ENCODE data around the gene RFC5.

The RFC5 gene

DNA sequence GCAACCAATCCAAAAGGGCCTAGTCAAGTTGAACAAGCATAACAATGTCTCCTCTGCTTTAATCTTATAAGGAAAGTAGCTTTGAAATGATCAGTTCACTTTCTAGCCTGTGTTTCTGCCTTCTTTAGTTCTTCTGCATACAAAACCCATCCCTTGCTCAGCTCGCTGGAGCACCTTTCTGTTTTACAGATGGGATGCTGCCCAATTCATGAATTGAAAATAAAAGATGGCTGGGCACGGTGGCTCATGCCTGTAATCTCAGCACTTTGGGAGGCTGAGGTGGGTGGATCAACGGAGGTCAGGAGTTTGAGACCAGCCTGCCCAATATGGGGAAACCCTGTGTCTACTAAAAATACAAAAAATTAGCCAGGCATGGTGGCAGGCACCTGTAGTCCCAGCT is 4.5 kb upstream of the RFC5 start:
- ChIA-PET CTCF (no interaction called here), POLR2A (no interaction called here)
- H3K9me3 ChIP-seq (ENCODE audit: control insufficient read depth, insufficient read depth, low read depth, low read length) = no peaks in the 10 kb centered on the region
- H3K27ac ChIP-seq (ENCODE audit: extremely low read depth, low read depth, low read length) = no peak overlapping the region
- no peak overlapping the region for H3K4me3 ChIP-seq (ENCODE audit: low read depth, low read length)
- TF ChIP-seq ZNF266 (tag by site-specific recombination; IDR thresholded peaks at IDR 0.05; ENCODE audit: low read depth) (no peak), ZBTB1 (tag by site-specific recombination; IDR thresholded peaks at IDR 0.05) (no peak), ZNF549 (tag by site-specific recombination; IDR thresholded peaks at IDR 0.05) (peak; percentile 98), ZNF132 (tag by site-specific recombination; IDR thresholded peaks at IDR 0.05; ENCODE audit: borderline replicate concordance) (no peak), ZFP3 (tag by site-specific recombination; IDR thresholded peaks at IDR 0.05; ENCODE audit: low read depth) (no peak)
- no peaks in the 10 kb centered on the region for H3K36me3 ChIP-seq (ENCODE audit: control insufficient read depth in 2 of 2, insufficient read depth in 1 of 2, low read length in 2 of 2)
- peaks cover 4% of the 10 kb centered on the region; the same call in 1 of the 2 replicates for H3K4me1 ChIP-seq (ENCODE audit: control insufficient read depth, insufficient read depth, low read length)

DNA sequence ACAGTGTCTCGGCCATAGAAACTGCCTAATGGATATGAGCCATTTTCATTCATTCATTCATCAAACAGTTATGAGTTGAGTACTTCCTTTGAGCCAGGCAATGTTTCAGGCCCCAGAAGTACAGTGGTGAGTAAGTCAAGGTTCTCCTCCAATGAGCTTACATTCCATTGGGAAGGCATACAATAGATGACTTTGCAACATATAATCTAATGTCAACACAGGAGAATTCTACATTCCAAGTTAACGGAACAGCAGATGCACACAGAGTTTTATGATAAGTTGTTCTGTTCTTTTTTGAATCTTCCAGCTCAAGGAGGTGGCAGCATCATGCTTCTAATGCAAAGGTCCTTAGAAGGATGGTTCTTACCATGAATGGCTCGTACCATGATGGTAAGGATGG is 3.2 kb upstream of the RFC5 start:
- POLR2A ChIA-PET = no interaction called here
- CTCF ChIA-PET = no interaction called here
- no peak overlapping the region for H3K27ac ChIP-seq (ENCODE audit: extremely low read depth, low read depth, low read length)
- H3K36me3 ChIP-seq (ENCODE audit: control insufficient read depth in 2 of 2, insufficient read depth in 1 of 2, low read length in 2 of 2) = peaks cover 0 to 7% of the 10 kb centered on the region in 2 experiments; a peak in 2 of 3 replicates
- TF ChIP-seq ZBTB1 (tag by site-specific recombination; IDR thresholded peaks at IDR 0.05) (no peak), MEIS1 (CRISPR knock-in tag; IDR thresholded peaks at IDR 0.05; ENCODE audit: borderline replicate concordance) (no peak), KLF10 (tag by site-specific recombination; IDR thresholded peaks at IDR 0.05) (no peak)
- H3K4me1 ChIP-seq (ENCODE audit: control insufficient read depth, insufficient read depth, low read length) = peaks cover 4% of the 10 kb centered on the region; the same call in 1 of the 2 replicates
- no peaks in the 10 kb centered on the region for H3K9me3 ChIP-seq (ENCODE audit: control insufficient read depth, insufficient read depth, low read depth, low read length)
- no peak overlapping the region for H3K4me3 ChIP-seq (ENCODE audit: low read depth, low read length)

DNA sequence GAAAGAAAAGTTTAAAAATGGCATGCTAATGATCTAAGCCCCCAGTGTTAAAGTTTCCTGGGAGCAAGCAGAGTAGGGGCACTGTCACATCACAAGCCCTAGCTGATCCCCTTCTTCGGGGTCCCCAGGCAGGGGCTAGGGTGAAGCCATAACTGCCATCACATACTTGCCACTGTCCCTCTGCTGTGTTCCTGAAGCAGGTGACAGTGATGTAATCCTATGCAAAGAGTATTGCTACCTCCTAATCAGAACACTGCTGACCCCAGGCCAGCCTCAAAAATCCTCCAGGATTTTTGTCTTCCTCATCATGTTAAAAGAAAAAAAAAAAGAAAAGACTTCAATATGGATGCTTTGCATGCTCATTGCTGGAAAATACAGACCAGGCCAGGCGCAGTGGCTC is 1.2 kb upstream of the RFC5 start:
- ChIA-PET CTCF (interaction anchor here (1.3 kb wide), 1 partner anchor 140 kb away, joined by 3 read pairs; no protein-coding TSS in a partner anchor), POLR2A (interaction anchor here (1.6 kb wide), 1 partner anchor 125 kb away, joined by 3 read pairs; no protein-coding TSS in a partner anchor)
- Histone ChIP-seq H3K9me3 (ENCODE audit: control insufficient read depth, insufficient read depth, low read depth, low read length) (no peaks in the 10 kb centered on the region), H3K36me3 (ENCODE audit: control insufficient read depth in 2 of 2, insufficient read depth in 1 of 2, low read length in 2 of 2) (peaks cover 20 to 27% of the 10 kb centered on the region in 2 experiments), H3K4me1 (ENCODE audit: control insufficient read depth, insufficient read depth, low read length) (peaks cover 4% of the 10 kb centered on the region; the same call in 1 of the 2 replicates), H3K4me3 (ENCODE audit: low read depth, low read length) (no peak overlapping the region), H3K27ac (ENCODE audit: extremely low read depth, low read depth, low read length) (no peak overlapping the region)
- TF ChIP-seq, protein P1, sequence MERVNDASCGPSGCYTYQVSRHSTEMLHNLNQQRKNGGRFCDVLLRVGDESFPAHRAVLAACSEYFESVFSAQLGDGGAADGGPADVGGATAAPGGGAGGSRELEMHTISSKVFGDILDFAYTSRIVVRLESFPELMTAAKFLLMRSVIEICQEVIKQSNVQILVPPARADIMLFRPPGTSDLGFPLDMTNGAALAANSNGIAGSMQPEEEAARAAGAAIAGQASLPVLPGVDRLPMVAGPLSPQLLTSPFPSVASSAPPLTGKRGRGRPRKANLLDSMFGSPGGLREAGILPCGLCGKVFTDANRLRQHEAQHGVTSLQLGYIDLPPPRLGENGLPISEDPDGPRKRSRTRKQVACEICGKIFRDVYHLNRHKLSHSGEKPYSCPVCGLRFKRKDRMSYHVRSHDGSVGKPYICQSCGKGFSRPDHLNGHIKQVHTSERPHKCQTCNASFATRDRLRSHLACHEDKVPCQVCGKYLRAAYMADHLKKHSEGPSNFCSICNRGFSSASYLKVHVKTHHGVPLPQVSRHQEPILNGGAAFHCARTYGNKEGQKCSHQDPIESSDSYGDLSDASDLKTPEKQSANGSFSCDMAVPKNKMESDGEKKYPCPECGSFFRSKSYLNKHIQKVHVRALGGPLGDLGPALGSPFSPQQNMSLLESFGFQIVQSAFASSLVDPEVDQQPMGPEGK (tag by site-specific recombination; IDR thresholded peaks at IDR 0.05) = no peak
- TF ChIP-seq ZXDB (tag by site-specific recombination; IDR thresholded peaks at IDR 0.05) = no peak
- no peak for TF ChIP-seq ZNF169 (tag by site-specific recombination; IDR thresholded peaks at IDR 0.05)
- TF ChIP-seq, protein P2, sequence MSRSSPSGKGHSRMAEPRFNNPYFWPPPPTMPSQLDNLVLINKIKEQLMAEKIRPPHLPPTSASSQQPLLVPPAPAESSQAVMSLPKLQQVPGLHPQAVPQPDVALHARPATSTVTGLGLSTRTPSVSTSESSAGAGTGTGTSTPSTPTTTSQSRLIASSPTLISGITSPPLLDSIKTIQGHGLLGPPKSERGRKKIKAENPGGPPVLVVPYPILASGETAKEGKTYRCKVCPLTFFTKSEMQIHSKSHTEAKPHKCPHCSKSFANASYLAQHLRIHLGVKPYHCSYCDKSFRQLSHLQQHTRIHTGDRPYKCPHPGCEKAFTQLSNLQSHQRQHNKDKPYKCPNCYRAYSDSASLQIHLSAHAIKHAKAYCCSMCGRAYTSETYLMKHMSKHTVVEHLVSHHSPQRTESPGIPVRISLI (tag by site-specific recombination; IDR thresholded peaks at IDR 0.05) = no peak
- TF ChIP-seq ZNF596 (tag by site-specific recombination; IDR thresholded peaks at IDR 0.05) = no peak
- no peak for TF ChIP-seq ZNF184 (tag by site-specific recombination; IDR thresholded peaks at IDR 0.05)
- TF ChIP-seq, protein P3, sequence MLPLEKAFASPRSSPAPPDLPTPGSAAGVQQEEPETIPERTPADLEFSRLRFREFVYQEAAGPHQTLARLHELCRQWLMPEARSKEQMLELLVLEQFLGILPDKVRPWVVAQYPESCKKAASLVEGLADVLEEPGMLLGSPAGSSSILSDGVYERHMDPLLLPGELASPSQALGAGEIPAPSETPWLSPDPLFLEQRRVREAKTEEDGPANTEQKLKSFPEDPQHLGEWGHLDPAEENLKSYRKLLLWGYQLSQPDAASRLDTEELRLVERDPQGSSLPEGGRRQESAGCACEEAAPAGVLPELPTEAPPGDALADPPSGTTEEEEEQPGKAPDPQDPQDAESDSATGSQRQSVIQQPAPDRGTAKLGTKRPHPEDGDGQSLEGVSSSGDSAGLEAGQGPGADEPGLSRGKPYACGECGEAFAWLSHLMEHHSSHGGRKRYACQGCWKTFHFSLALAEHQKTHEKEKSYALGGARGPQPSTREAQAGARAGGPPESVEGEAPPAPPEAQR (tag by site-specific recombination; IDR thresholded peaks at IDR 0.05) = no peak
- no peak for TF ChIP-seq ZNF202 (tag by site-specific recombination; IDR thresholded peaks at IDR 0.05; ENCODE audit: borderline replicate concordance)
- TF ChIP-seq, protein P4, sequence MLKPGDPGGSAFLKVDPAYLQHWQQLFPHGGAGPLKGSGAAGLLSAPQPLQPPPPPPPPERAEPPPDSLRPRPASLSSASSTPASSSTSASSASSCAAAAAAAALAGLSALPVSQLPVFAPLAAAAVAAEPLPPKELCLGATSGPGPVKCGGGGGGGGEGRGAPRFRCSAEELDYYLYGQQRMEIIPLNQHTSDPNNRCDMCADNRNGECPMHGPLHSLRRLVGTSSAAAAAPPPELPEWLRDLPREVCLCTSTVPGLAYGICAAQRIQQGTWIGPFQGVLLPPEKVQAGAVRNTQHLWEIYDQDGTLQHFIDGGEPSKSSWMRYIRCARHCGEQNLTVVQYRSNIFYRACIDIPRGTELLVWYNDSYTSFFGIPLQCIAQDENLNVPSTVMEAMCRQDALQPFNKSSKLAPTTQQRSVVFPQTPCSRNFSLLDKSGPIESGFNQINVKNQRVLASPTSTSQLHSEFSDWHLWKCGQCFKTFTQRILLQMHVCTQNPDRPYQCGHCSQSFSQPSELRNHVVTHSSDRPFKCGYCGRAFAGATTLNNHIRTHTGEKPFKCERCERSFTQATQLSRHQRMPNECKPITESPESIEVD (tag by site-specific recombination; IDR thresholded peaks at IDR 0.05) = no peak
- TF ChIP-seq SCRT2 (tag by site-specific recombination; IDR thresholded peaks at IDR 0.05) = no peak
- TF ChIP-seq SCRT1 (tag by site-specific recombination; IDR thresholded peaks at IDR 0.05; ENCODE audit: borderline replicate concordance) = no peak
